BLaER1 (cell line): ENCODE data around the gene ZNF473.

ENCODE experiments used
- H3K27ac ChIP-seq: shearing (Covaris generic); formaldehyde crosslinking; 2 replicates; pipeline ENCODE4 v1.8.1; 2022
- H3K27me3 ChIP-seq: shearing (Covaris generic); formaldehyde crosslinking; 2 replicates; pipeline ENCODE4 v1.8.1; 2022
- H3K36me3 ChIP-seq: shearing (Covaris generic); formaldehyde crosslinking; 2 replicates; pipeline ENCODE4 v1.8.1; 2022
- H3K4me1 ChIP-seq: shearing (Covaris generic); formaldehyde crosslinking; 2 replicates; pipeline ENCODE4 v1.8.1; 2022
- H3K4me2 ChIP-seq: shearing (Covaris generic); formaldehyde crosslinking; 2 replicates; pipeline ENCODE4 v1.8.1; 2022
- H3K4me3 ChIP-seq: shearing (Covaris generic); formaldehyde crosslinking; 2 replicates; pipeline ENCODE4 v1.8.1; 2022
- H3K9ac ChIP-seq: shearing (Covaris generic); formaldehyde crosslinking; 2 replicates; pipeline ENCODE4 v1.8.1; 2022
- H3K9me3 ChIP-seq: shearing (Covaris generic); formaldehyde crosslinking; 2 replicates; pipeline ENCODE4 v1.8.1; 2022
- H4K20me1 ChIP-seq: shearing (Covaris generic); formaldehyde crosslinking; 2 replicates; pipeline ENCODE4 v1.8.1; 2022
- Cebpa-rat ChIP-seq: shearing (Covaris generic); IDR thresholded peaks from 2 replicates; pipeline ENCODE4 v1.8.1; 2022

ZNF473 gene

GRCh38 chr19:50025794-50026549 is at the start of gene ZNF473:
Gene ZNF473, plus strand, starts transcription at chr19:50026005. Its CDS starts 5,078 bp downstream, at chr19:50031083.
- Histone ChIP-seq H3K4me3 (peak within 1 kb of the TSS; percentile 83), H3K36me3 (peaks cover 50% of the 10 kb centered on the region), H3K9me3 (no peaks in the 10 kb centered on the region), H3K27me3 (no peaks in the 10 kb centered on the region), H3K4me1 (peaks cover 38% of the 10 kb centered on the region), H4K20me1 (peaks cover 62% of the 10 kb centered on the region), H3K9ac (peak within 1 kb of the TSS; percentile 85), H3K4me2 (peak within 1 kb of the TSS; percentile 91), H3K27ac (peak within 1 kb of the TSS; percentile 82)
- no peak for TF ChIP-seq Cebpa-rat

GRCh38 chr19:49976496-49976895 is 49.3 kb upstream of the ZNF473 start:
- no peaks in the 10 kb centered on the region for H3K27me3 ChIP-seq
- TF ChIP-seq Cebpa-rat = no peak
- no peak overlapping the region for H3K4me2 ChIP-seq

GRCh38 chr19:49977076-49977475 is 48.7 kb upstream of the ZNF473 start:
- 0 out of 2 replicates have a peak, but pooled peaks cover 11% of the 10 kb centered on the region for H4K20me1 ChIP-seq
- H3K4me2 ChIP-seq = no peak overlapping the region
- no peak for TF ChIP-seq Cebpa-rat
- H3K9me3 ChIP-seq = no peaks in the 10 kb centered on the region
- no peak overlapping the region for H3K9ac ChIP-seq
- peaks cover 63% of the 10 kb centered on the region for H3K36me3 ChIP-seq
- H3K4me1 ChIP-seq = no peaks in the 10 kb centered on the region
- H3K27ac ChIP-seq = no peak overlapping the region
- no peaks in the 10 kb centered on the region for H3K27me3 ChIP-seq
- no peak overlapping the region for H3K4me3 ChIP-seq

More at GRCh38 chr19:49976496-49976895, 49.3 kb upstream of the ZNF473 start:
- H3K9me3 ChIP-seq = no peaks in the 10 kb centered on the region
- H3K27ac ChIP-seq = no peak overlapping the region
- H3K4me3 ChIP-seq = no peak overlapping the region
- no peak overlapping the region for H3K9ac ChIP-seq
- H3K4me1 ChIP-seq = no peaks in the 10 kb centered on the region
- 0 out of 2 replicates have a peak, but pooled peaks cover 11% of the 10 kb centered on the region for H4K20me1 ChIP-seq
- peaks cover 57% of the 10 kb centered on the region for H3K36me3 ChIP-seq

GRCh38 chr19:49977881-49978280 is 47.9 kb upstream of the ZNF473 start:
- Histone ChIP-seq H3K9ac (no peak overlapping the region), H3K9me3 (no peaks in the 10 kb centered on the region), H3K27ac (no peak overlapping the region), H3K27me3 (no peaks in the 10 kb centered on the region), H4K20me1 (0 out of 2 replicates have a peak, but pooled peaks cover 11% of the 10 kb centered on the region), H3K4me2 (no peak overlapping the region), H3K36me3 (peaks cover 65% of the 10 kb centered on the region), H3K4me1 (no peaks in the 10 kb centered on the region), H3K4me3 (no peak overlapping the region)
- no peak for TF ChIP-seq Cebpa-rat

- H3K27me3 ChIP-seq = no peaks in the 10 kb centered on the region
These were observed 47.5 kb upstream of the ZNF473 start for GRCh38 chr19:49978324-49978723.

GRCh38 chr19:49981603-49982593 is 43.9 kb upstream of the ZNF473 start:
- Histone ChIP-seq H3K9ac (no peak overlapping the region), H3K36me3 (peaks cover 75% of the 10 kb centered on the region), H3K9me3 (no peaks in the 10 kb centered on the region), H3K27ac (no peak overlapping the region), H3K27me3 (no peaks in the 10 kb centered on the region), H3K4me1 (no peaks in the 10 kb centered on the region), H4K20me1 (peaks cover 49% of the 10 kb centered on the region), H3K4me2 (no peak overlapping the region), H3K4me3 (no peak overlapping the region)
- no peak for TF ChIP-seq Cebpa-rat

More at GRCh38 chr19:49978324-49978723, 47.5 kb upstream of the ZNF473 start:
- H3K4me2 ChIP-seq = no peak overlapping the region
- no peaks in the 10 kb centered on the region for H3K4me1 ChIP-seq
- no peak overlapping the region for H3K4me3 ChIP-seq
- H3K9me3 ChIP-seq = no peaks in the 10 kb centered on the region
- H3K36me3 ChIP-seq = peaks cover 65% of the 10 kb centered on the region
- TF ChIP-seq Cebpa-rat = no peak
- no peak overlapping the region for H3K27ac ChIP-seq
- peaks cover 13% of the 10 kb centered on the region for H4K20me1 ChIP-seq
- H3K9ac ChIP-seq = no peak overlapping the region

- no peak for TF ChIP-seq Cebpa-rat
- no peaks in the 10 kb centered on the region for H3K27me3 ChIP-seq
These were observed 42.1 kb upstream of the ZNF473 start for GRCh38 chr19:49983645-49984229.

GRCh38 chr19:49984491-49984890 is 41.3 kb upstream of the ZNF473 start:
- H3K27ac ChIP-seq = no peak overlapping the region
- H3K9ac ChIP-seq = no peak overlapping the region
- peaks cover 68% of the 10 kb centered on the region for H4K20me1 ChIP-seq
- no peak overlapping the region for H3K4me2 ChIP-seq
- no peaks in the 10 kb centered on the region for H3K9me3 ChIP-seq
- no peaks in the 10 kb centered on the region for H3K27me3 ChIP-seq
- no peaks in the 10 kb centered on the region for H3K4me1 ChIP-seq
- no peak for TF ChIP-seq Cebpa-rat
- H3K36me3 ChIP-seq = peaks cover 67% of the 10 kb centered on the region
- no peak overlapping the region for H3K4me3 ChIP-seq

More at GRCh38 chr19:49983645-49984229, 42.1 kb upstream of the ZNF473 start:
- no peak overlapping the region for H3K4me3 ChIP-seq
- H3K36me3 ChIP-seq = peaks cover 67% of the 10 kb centered on the region
- no peak overlapping the region for H3K4me2 ChIP-seq
- H3K9me3 ChIP-seq = no peaks in the 10 kb centered on the region
- H3K27ac ChIP-seq = no peak overlapping the region
- H3K9ac ChIP-seq = no peak overlapping the region
- peaks cover 61% of the 10 kb centered on the region for H4K20me1 ChIP-seq
- no peaks in the 10 kb centered on the region for H3K4me1 ChIP-seq

GRCh38 chr19:49985871-49986270 is 39.9 kb upstream of the ZNF473 start:
- H3K27ac ChIP-seq = no peak overlapping the region
- peaks cover 78% of the 10 kb centered on the region for H4K20me1 ChIP-seq
- no peaks in the 10 kb centered on the region for H3K9me3 ChIP-seq

More at GRCh38 chr19:49985871-49986270, 39.9 kb upstream of the ZNF473 start:
- Histone ChIP-seq H3K4me1 (0 out of 2 replicates have a peak, but pooled peaks cover 7% of the 10 kb centered on the region), H3K4me2 (no peak overlapping the region), H3K9ac (no peak overlapping the region), H3K27me3 (no peaks in the 10 kb centered on the region), H3K4me3 (no peak overlapping the region), H3K36me3 (peaks cover 68% of the 10 kb centered on the region)
- TF ChIP-seq Cebpa-rat = no peak
